ENCODE results near the gene BABAM2. TPM values are rescaled to one million over a fixed set of nuclear protein-coding genes. Genes with fewer than 3 reads are reported as not detected.

BABAM2 gene
- total and polyA plus RNA-seq, 2 of the 4 experiments (the other 2 are of a cell fraction): 20.9 to 23.1 TPM

- POLR2A ChIA-PET (ENCODE audit: unreplicated experiment): no interaction called here
- dilution Hi-C loops (cut with HindIII; ENCODE audit: low sequenced_read_pairs, unreplicated experiment): no loop called here
- Histone ChIP-seq H2BK15ac (ENCODE audit: low read depth, low read length) (no peak overlapping the region), H3K4ac (ENCODE audit: low read depth, low read length) (peak overlapping the region; percentile 35), H2BK5ac (ENCODE audit: low read depth, low read length, poor library complexity, severe bottlenecking) (no peak overlapping the region), H3K23ac (ENCODE audit: low read depth, low read length) (no peak overlapping the region), H2BK20ac (ENCODE audit: low read depth, low read length) (no peak overlapping the region; the same call in 1 of the 2 replicates), H4K5ac (ENCODE audit: low read depth, low read length) (peak overlapping the region; percentile 13; the same call in 1 of the 2 replicates), H3K27me3 (ENCODE audit: control insufficient read depth, insufficient read depth, low read length) (no peaks in the 10 kb centered on the region), H4K91ac (ENCODE audit: insufficient read depth, low read depth, low read length) (peak overlapping the region; percentile 4; the same call in 1 of the 2 replicates), H3K9ac (ENCODE audit: low read depth, low read length) (no peak overlapping the region), H3K14ac (replicated peaks; ENCODE audit: low read depth, low read length) (0 out of 2 replicates have a peak overlapping the region, but pooled peaks have one; percentile 1), H3K56ac (ENCODE audit: extremely low read depth, insufficient read depth, low read length) (no peak overlapping the region), H2BK120ac (ENCODE audit: low read depth, low read length) (peak overlapping the region; percentile 25; the same call in 1 of the 2 replicates), H4K20me1 (ENCODE audit: insufficient read depth, low read length) (no peaks in the 10 kb centered on the region), H3K18ac (ENCODE audit: low read depth, low read length) (peak overlapping the region; percentile 10; the same call in 1 of the 2 replicates), H3K4me2 (ENCODE audit: low read depth, low read length) (no peak overlapping the region), H3K4me3 (ENCODE audit: insufficient read depth, low read depth, low read length) (no peak overlapping the region), H3K79me1 (ENCODE audit: low read depth in 1 of 2, low read length in 2 of 2) (no peaks in the 10 kb centered on the region), H4K8ac (ENCODE audit: low read depth in 2 of 2, low read length in 2 of 2) (no peak overlapping the region; a peak in 1 of 4 replicates), H2AFZ (replicated peaks; ENCODE audit: low read length, poor library complexity) (peak overlapping the region; percentile 58), H3K27ac (ENCODE audit: insufficient read depth, low read length) (peak overlapping the region; percentile 27; the same call in 1 of the 2 replicates), H3K36me3 (ENCODE audit: control insufficient read depth, insufficient read depth, low read length) (no peaks in the 10 kb centered on the region), H3K4me1 (ENCODE audit: control insufficient read depth, insufficient read depth, low read length) (peaks cover 17% of the 10 kb centered on the region), H3K9me1 (ENCODE audit: insufficient read depth, low read length) (peaks cover 13% of the 10 kb centered on the region; the same call in 1 of the 2 replicates), H2AK5ac (ENCODE audit: low read depth, low read length) (peak overlapping the region; percentile 46), H3K9me3 (ENCODE audit: control insufficient read depth, insufficient read depth, low read length) (no peaks in the 10 kb centered on the region), H2AK9ac (replicated peaks; ENCODE audit: low read depth, low read length, poor library complexity) (no peak overlapping the region)
- BruUV-seq (replicated peaks): no TSS peak
- CTCF ChIA-PET: no interaction called here
- intact Hi-C loops (cut with micrococcal nuclease): no loop called here
- ATAC-seq (ENCODE audit: low read depth) (no peak), DNase-seq (no peak)
- in situ Hi-C loops (cut with MboI; ENCODE audit: low sequenced_read_pairs): no loop called here
- WGBS, 2 experiments (ENCODE audit: extremely low coverage in 2 of 2, insufficient read length in 1 of 2): 93% methylated on average over 2 of the region's 6 CpGs; no CpG with 5 or more reads in 1 of the 2 experiments
- TF ChIP-seq BHLHE40 (IDR thresholded peaks at IDR 0.05; ENCODE audit: low read depth, low read length) (no peak), CEBPB (IDR thresholded peaks at IDR 0.05; ENCODE audit: low read depth, low read length) (no peak), MXI1 (IDR thresholded peaks at IDR 0.05; ENCODE audit: borderline replicate concordance, low read depth, low read length) (no peak), MAFK (IDR thresholded peaks at IDR 0.05; ENCODE audit: low read depth, low read length) (no peak), FOS (IDR thresholded peaks at IDR 0.05; ENCODE audit: low read depth, low read length) (no peak), ELK1 (IDR thresholded peaks at IDR 0.05; ENCODE audit: borderline replicate concordance, low read depth, low read length) (no peak), RAD21 (IDR thresholded peaks at IDR 0.05; ENCODE audit: low read length) (no peak)
- TF ChIP-seq, protein P1, sequence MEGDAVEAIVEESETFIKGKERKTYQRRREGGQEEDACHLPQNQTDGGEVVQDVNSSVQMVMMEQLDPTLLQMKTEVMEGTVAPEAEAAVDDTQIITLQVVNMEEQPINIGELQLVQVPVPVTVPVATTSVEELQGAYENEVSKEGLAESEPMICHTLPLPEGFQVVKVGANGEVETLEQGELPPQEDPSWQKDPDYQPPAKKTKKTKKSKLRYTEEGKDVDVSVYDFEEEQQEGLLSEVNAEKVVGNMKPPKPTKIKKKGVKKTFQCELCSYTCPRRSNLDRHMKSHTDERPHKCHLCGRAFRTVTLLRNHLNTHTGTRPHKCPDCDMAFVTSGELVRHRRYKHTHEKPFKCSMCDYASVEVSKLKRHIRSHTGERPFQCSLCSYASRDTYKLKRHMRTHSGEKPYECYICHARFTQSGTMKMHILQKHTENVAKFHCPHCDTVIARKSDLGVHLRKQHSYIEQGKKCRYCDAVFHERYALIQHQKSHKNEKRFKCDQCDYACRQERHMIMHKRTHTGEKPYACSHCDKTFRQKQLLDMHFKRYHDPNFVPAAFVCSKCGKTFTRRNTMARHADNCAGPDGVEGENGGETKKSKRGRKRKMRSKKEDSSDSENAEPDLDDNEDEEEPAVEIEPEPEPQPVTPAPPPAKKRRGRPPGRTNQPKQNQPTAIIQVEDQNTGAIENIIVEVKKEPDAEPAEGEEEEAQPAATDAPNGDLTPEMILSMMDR (conservative IDR thresholded peaks at IDR 0.05; ENCODE audit: low read depth, low read length): no peak
Measured at GRCh38 chr2:28347193-28347592, 456.7 kb downstream of the BABAM2 start.
